Neutrophil (primary cell): ENCODE measurements around the gene EYS.

Source experiments
- H3K27ac ChIP-seq: fragments of 200-600 bp; sonication (generic); 2 replicates; pipeline ENCODE4 v1.5.1; 2016; ENCODE audit warnings: mild to moderate bottlenecking, moderate library complexity
- H3K27me3 ChIP-seq: fragments of 200-600 bp; sonication (generic); 2 replicates; pipeline ENCODE4 v1.6.0; 2016; ENCODE audit warnings: mild to moderate bottlenecking
- H3K36me3 ChIP-seq: fragments of 200-600 bp; sonication (generic); 2 replicates; pipeline ENCODE4 v1.5.1; 2017
- H3K4me1 ChIP-seq, 2 experiments: fragments of 200-600 bp in 1 of 2; sonication (generic) in 1 of 2; 1 replicate in 1 of 2; 2 replicates in 1 of 2; pipeline versions ENCODE4 v1.5.1 to v1.6.1; 2013 to 2016; ENCODE audit warnings: low read depth in 1 of 2, low read length in 1 of 2, mild to moderate bottlenecking in 1 of 2, moderate library complexity in 1 of 2; ENCODE audit not compliant: control insufficient read depth in 1 of 2, insufficient read depth in 1 of 2
- H3K4me3 ChIP-seq, 2 experiments: fragments of 200-600 bp in 1 of 2; sonication (generic) in 1 of 2; 1 replicate in 1 of 2; 2 replicates in 1 of 2; pipeline ENCODE4 v1.5.1; 2013 to 2016; ENCODE audit warnings: low read depth in 1 of 2, low read length in 1 of 2, mild to moderate bottlenecking in 1 of 2, moderate library complexity in 1 of 2
- H3K9me3 ChIP-seq: fragments of 200-600 bp; sonication (generic); 2 replicates; pipeline ENCODE4 v1.5.1; 2016
- TF ChIP-seq, protein P1 (sequence below): fragments of 200-600 bp; sonication (generic); IDR thresholded peaks from 2 replicates; pipeline ENCODE4 v1.5.1; 2016; ENCODE audit warnings: antibody characterized with exemption

EYS gene

DNA sequence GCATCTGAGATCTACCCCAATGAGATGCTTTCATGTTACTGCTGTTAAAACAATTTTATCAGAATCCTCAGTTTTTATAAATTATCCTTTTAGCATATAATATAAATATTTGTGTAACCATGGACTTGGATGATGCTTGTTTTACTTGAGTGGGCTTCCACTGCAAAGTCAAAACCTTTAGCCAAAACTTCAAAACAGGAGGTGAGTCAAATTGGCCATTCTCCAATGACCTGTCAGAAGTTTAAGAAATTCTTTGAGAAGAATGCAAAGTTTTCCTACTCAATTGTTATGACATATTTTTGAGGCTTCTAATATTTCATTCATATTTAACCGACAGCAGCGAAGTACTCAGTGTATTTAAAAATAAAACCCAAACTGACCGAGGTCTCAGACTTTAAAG, 507.9 kb downstream of the EYS start:
- no peak overlapping the region for H3K4me3 ChIP-seq
- H3K27me3 ChIP-seq: no peaks in the 10 kb centered on the region
- no peak overlapping the region for H3K27ac ChIP-seq
- no peaks in the 10 kb centered on the region for H3K36me3 ChIP-seq
- TF ChIP-seq, protein P1, sequence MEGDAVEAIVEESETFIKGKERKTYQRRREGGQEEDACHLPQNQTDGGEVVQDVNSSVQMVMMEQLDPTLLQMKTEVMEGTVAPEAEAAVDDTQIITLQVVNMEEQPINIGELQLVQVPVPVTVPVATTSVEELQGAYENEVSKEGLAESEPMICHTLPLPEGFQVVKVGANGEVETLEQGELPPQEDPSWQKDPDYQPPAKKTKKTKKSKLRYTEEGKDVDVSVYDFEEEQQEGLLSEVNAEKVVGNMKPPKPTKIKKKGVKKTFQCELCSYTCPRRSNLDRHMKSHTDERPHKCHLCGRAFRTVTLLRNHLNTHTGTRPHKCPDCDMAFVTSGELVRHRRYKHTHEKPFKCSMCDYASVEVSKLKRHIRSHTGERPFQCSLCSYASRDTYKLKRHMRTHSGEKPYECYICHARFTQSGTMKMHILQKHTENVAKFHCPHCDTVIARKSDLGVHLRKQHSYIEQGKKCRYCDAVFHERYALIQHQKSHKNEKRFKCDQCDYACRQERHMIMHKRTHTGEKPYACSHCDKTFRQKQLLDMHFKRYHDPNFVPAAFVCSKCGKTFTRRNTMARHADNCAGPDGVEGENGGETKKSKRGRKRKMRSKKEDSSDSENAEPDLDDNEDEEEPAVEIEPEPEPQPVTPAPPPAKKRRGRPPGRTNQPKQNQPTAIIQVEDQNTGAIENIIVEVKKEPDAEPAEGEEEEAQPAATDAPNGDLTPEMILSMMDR: no peak
- H3K9me3 ChIP-seq: no peaks in the 10 kb centered on the region
- no peaks in the 10 kb centered on the region for H3K4me1 ChIP-seq

DNA sequence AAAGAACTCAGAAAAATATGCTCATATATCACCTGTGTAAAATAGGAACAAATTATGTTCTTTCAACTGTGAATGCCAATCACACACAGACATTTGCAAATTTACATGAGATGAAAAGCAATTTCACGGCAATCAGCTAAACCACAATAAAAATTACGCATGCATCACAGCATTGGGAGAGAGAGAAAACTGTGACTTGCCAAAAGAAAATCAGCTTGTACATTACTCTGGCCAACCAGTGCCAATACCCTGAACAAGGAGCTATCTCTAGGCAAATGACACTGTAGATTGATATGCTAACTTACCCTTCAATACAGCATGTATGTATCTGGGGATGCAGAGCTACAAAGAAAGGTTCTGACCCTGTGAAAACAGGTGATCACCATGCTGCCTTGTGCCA, 515.6 kb downstream of the EYS start:
- no peaks in the 10 kb centered on the region for H3K27me3 ChIP-seq
- H3K27ac ChIP-seq: no peak overlapping the region
- H3K4me1 ChIP-seq: no peaks in the 10 kb centered on the region
- no peaks in the 10 kb centered on the region for H3K36me3 ChIP-seq
- H3K9me3 ChIP-seq: no peaks in the 10 kb centered on the region
- TF ChIP-seq, protein P1: no peak
- H3K4me3 ChIP-seq: no peak overlapping the region

DNA sequence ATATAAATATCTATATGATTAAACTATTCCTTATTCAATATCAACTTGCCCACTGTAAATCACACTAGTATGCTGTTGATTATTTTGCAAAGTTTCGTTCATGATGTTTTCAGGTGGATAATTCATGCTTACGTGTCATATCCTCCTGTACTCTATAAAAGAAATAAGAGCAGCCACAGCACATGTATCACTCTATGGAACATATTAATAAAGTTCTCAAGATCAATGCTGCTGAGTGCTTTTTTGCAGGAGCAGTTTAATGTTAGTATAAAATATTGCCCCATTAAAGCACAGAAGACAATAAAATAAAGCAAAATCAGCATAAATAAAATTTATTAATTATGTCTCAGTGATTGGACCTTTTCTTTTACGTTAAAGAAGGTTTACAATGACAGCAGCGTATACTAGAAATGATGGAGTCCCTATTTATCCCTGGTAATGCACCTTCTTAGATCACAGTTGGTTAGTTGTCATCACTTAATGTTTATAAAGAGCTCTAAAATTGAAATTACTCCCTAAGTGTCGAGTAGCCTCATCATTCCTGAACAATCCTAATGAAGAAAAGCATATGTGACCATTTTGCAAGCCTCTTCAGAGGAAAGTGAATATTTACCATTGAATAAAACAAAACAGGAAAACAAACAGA, 517.7 kb downstream of the EYS start:
- TF ChIP-seq, protein P1: no peak
- H3K27ac ChIP-seq: no peak overlapping the region
- no peaks in the 10 kb centered on the region for H3K27me3 ChIP-seq
- no peaks in the 10 kb centered on the region for H3K4me1 ChIP-seq
- H3K36me3 ChIP-seq: no peaks in the 10 kb centered on the region
- no peak overlapping the region for H3K4me3 ChIP-seq
- no peaks in the 10 kb centered on the region for H3K9me3 ChIP-seq

DNA sequence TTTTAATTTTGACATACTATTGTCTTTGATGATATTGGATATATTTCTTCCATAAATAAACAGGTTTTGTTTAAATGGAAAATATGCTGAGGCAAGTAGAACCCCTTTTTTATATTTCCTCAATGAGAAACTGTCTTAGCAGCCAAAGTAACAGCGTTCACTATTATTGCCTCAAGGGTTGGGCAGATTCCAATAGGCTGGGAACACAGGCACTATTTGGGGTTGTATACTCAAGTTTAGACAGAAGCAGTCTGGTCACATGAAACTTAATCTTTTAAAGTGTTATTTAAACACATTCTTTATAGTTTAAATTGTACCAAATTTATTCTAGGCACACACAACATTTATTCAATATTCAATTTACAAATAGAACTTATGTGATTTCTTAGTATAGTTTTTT, 520.2 kb downstream of the EYS start:
- Histone ChIP-seq H3K9me3 (no peaks in the 10 kb centered on the region), H3K4me3 (no peak overlapping the region), H3K36me3 (no peaks in the 10 kb centered on the region), H3K27ac (no peak overlapping the region), H3K4me1 (no peaks in the 10 kb centered on the region), H3K27me3 (no peaks in the 10 kb centered on the region)
- TF ChIP-seq, protein P1: no peak

DNA sequence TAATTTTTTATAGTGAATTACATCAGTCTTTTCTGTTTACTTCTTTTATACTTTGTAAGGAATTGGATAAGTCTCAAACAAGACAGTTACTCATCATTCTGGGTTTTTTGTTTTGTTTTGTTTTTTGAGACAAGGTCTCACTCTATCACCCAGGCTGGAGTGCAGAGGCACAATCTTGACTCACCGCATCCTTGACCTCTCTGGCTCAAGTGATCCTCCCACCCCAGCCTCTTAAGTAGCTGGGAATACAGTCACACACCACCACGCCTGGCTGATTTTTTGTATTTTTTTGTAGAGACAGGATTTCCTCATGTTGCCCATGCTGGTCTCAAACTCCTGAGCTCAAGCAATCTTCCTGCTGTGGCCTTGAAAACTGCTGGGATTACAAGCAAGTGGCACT, 524.3 kb downstream of the EYS start:
- no peak overlapping the region for H3K4me3 ChIP-seq

More for the DNA sequence above, 524.3 kb downstream of the EYS start:
- no peaks in the 10 kb centered on the region for H3K4me1 ChIP-seq
- no peak overlapping the region for H3K27ac ChIP-seq
- TF ChIP-seq, protein P1: no peak
- no peaks in the 10 kb centered on the region for H3K36me3 ChIP-seq
- no peaks in the 10 kb centered on the region for H3K9me3 ChIP-seq
- H3K27me3 ChIP-seq: no peaks in the 10 kb centered on the region
